Ureter (tissue), 1 donor: ENCODE measurements around the gene RABL3. TPM values are rescaled to one million over a fixed set of nuclear protein-coding genes. Genes with fewer than 3 reads are reported as not detected.
"Not testable (repeated sequence)": the region's sequence is repeated elsewhere in the genome, so short reads cannot be mapped to it uniquely, and the experiment has no call there.

Experiments
- DNase-seq: peaks from one replicate; pipeline ENCODE4 v3.0.0-alpha.2; 2020; ENCODE audit warnings: low spot score
- total RNA-seq: library from RNA; stranded (reverse); gene quantifications from one replicate; pipeline ENCODE4 v1.2.4, GENCODE V29; 2023
- donor health status: DM: yes; HTN: yes; CAD: no.

Gene RABL3, protein sequence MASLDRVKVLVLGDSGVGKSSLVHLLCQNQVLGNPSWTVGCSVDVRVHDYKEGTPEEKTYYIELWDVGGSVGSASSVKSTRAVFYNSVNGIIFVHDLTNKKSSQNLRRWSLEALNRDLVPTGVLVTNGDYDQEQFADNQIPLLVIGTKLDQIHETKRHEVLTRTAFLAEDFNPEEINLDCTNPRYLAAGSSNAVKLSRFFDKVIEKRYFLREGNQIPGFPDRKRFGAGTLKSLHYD
- 28.7 TPM for total RNA-seq

DNA sequence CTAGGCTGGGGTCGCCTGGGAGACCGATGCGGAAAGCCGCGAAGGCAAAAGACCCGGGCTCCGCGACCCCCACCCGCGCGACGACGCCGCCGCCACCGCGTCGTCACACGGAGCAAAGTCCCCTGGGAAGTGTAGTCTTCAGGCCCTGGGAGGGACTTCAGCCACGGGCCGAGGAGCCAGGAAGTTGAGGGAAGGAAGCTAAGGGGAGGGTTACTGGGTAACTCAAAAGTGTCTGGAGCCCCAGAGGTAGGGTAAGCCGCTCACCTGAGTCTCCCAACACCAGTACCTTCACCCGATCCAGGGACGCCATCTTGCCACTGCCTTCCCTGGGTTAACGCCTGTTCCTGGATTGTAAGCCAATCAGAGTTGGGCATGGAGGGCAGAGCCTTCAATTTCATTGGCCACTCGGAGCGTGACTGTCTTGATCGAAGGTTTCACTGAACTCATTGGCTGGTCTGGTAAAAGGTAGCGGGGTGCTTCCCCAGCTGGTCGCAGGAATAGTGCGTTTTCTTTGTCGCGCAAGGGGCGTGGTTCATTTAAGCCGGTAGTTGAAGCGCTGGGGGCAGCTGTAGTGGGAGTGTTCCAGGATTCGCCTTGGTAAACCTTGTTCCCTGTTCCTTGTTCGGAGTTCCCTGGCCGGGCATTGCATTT, at the start of gene RABL3, which contains the start of gene GTF2E1:
TSS of gene RABL3 (minus strand) at position 319 of the 651 bp plus-strand sequence. CDS start at position 310, 9 bp downstream.
TSS of gene GTF2E1 (plus strand) at position 547 of the 651 bp plus-strand sequence. CDS start 7,809 bp downstream, outside the sequence.
- DNase-seq = peak; percentile 98

DNA sequence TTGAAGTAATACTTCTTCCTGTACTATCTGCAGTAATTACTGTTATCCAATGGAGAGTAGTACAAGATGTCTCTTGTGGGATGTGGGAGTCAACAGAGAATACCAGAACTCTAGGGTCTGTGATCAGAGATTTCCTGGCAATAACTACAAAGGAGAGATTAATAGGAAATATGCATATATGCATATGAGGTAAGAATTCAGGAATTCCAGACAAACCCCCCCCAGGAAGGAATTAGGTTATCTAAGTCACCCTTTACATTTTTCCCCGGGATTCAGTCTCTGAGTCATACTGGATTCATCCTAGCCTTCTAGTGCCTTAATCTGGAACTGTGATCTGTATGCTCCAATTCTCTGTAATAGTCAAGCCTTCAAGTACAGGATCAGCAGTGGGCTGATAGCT, 49.6 kb upstream of the RABL3 start:
- no peak for DNase-seq

DNA sequence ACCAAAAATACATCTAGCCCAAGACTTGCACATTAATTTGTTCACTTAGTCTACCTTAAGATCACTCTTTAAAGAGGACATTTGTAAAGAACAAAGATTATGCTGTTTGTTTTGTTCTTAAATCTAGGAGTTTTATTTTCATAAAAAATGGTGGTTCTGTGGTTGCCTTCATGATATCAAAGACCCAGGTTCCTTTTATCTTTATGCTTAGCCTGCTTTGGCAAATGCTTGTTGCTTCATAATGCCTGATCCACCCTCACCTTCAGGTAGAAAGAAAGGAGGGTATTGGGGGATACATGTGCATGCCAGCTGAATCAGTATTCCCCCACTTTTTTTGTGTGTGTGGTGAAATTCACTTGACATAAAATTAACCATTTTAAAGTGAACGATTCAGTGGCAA, 48.7 kb upstream of the RABL3 start:
- no peak for DNase-seq

DNA sequence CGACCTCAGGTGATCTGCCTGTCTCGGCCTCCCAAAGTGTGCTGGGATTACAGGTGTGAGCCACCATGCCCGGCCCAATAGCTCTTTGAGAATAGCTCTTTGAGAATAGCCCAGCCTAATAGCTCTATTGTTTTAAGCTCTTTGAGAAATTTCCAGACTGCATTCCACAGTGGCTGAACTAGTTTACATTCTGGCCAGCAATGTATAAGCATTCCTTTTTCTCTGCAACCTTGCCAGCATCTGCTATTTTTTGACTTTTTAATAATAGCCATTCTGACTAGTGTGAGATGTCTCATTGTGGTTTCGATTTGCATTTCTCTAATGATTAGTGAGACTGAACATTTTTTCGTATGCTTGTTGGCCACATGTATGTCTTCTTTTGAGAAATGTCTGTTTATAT, 43.5 kb upstream of the RABL3 start:
- not testable (repeated sequence) for DNase-seq

DNA sequence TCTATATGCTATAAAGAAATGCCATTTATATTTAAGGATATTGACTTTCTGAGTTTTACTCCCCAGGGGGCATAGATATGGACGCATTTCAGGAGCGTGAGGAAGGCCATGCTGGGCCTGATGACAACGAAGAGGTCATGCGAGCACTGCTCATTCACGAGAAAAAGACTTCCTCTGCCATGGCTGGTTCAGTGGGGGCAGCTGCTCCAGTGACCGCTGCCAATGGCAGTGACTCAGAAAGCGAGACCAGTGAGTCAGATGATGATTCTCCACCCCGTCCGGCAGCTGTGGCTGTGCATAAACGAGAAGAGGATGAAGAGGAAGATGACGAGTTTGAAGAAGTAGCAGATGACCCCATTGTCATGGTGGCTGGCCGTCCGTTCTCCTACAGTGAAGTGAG, 38.7 kb upstream of the RABL3 start:
- DNase-seq = no peak

DNA sequence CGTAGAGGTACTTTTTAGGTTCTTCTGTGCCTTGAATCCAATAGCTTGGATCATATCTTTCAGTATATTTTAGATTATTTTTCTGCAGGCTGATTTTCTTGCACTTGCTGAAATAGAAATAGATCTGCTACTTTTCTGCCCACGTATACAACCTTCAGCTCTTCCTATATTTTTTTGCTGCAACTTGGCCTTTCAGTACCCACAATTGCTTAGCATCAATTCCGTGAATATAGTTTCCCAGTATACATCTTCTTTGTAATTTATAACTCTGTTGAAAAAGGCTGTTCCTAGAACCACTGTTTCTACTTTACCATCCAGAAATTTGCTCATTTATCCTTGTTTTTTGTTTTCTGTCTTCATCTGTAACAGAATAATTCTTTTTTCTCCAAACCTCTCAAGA, 36.5 kb upstream of the RABL3 start:
- DNase-seq = no peak

DNA sequence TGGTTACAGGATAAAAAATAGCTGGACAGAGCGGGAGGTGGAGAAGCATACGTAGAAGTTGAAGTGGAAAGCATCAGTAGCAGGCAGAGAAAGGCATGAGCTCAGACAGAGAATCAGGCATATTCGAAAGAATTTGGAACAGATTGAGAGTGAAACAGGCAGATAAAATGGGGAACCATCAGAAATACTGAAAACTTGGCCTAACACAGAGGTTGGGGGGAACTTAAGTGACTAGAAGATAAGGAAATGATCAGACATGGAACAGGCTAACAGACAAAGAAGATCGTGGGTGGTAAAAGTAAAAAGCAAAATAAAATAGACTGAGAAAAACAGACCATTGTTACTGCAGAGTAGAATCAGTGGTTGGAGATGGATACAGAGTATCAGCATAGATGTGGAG, 33.1 kb upstream of the RABL3 start:
- no peak for DNase-seq

DNA sequence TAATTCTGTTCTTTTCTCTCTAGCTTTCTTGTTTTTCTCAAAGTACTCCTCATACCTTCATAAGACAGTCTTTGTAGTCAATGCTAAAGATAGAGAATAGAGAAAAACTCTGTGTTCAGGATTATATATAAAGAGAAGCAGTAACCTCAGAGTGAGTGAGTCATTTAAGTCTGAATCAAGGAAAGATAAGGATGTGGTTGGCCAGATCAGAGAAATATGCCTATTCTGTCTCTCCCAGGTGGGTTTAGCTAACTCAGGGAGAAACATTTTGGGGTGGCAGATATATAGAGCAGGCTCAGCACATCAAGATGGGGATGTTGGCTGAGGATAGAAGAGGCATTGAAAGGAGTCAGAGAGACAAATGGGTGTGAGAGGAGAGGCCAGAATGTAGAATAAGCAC, 31.6 kb upstream of the RABL3 start:
- DNase-seq = no peak

DNA sequence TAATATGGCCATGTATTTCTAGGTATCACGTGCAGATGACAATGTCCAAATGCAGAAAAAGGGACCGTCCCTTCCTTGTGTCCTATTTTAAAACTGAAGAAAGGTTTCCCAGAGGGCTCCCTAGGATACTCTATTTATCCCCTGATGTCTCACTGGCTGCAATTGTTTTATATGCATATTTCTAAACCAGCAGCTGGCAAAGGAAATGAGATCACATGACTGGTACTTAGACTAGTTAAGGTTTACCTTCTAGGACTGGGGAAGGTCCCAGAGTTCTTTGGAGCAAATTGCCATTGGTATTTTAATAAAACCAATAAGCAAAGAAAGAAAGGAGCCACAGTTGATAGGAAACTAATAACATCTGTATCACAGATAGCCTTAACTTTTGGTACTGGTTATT, 29.8 kb upstream of the RABL3 start:
- no peak for DNase-seq

DNA sequence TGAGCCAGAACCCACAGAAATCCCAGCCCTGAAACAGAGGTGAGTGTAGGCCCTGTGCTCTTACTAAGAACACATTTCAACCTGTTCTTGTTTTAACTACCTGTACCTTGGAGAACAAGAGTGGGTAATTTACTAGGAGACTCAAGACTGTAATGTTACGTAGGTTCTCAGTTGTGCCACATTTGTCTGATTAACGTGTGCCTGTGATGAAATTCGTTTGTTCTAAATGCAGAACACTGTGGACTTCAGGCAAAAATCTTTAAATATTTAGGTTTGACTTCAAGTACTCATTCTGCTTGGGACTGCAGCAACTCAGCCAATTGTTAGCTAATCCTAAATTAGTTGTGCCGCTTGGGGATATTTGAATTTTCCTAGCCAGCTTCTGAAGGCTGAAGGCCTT, 28.6 kb upstream of the RABL3 start:
- DNase-seq = no peak

DNA sequence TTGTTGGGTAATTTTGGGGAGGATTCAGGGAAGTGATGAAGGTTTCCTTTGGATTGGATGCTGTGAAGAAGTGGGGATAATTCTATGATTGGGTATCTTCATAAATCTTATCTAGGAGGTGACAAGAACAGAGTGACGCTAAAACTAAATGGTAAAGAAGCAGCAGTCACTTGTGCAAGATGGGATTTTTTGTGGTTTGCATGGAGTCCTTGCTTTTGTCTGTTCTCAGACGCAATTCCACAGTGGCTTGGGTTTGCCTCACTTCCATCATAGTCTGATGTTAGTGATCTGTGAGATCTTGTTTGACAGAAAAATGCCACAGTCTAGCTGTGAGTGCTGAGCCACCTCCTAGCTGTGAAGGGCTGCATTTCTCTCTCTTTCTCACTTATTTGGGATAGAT, 27.1 kb upstream of the RABL3 start:
- DNase-seq = no peak

DNA sequence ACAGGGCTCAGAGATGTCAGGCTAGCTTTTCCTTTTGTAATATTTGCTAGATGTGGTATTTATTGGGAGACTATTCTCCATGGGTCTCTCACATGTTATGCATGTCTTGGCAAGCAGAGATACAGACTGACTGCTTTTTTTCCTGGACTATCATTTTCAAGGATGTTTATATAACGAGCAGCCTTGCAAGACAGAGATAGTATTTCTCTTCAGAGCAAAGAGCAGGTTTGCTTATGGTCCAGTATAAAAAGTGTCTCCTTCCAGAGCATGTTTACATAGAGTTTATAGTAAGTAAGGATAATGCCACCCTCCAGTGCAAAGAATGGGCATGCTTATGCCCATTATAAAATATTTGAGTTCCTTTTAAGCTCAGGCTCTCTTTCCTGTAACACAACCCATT, 24.8 kb upstream of the RABL3 start:
- no peak for DNase-seq

DNA sequence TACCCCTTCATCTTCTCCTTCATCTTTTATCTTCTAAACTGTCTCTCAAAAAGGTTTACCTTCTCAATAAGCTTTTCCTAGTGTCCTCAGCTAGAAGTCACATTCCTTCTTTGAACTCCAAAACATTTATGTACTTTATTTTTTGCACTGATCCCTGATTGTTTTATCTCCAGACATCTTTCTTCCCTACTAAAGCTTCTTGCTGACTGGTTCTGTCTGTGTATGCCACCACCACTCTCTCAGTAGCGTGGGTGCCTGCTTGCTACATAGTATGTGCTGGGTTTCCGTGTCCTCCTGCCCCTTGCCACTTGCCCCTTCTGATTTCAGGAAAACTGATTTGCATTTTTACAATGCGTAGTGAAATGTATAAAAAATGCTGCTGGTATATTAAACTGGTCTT, 24.3 kb upstream of the RABL3 start:
- DNase-seq = no peak

DNA sequence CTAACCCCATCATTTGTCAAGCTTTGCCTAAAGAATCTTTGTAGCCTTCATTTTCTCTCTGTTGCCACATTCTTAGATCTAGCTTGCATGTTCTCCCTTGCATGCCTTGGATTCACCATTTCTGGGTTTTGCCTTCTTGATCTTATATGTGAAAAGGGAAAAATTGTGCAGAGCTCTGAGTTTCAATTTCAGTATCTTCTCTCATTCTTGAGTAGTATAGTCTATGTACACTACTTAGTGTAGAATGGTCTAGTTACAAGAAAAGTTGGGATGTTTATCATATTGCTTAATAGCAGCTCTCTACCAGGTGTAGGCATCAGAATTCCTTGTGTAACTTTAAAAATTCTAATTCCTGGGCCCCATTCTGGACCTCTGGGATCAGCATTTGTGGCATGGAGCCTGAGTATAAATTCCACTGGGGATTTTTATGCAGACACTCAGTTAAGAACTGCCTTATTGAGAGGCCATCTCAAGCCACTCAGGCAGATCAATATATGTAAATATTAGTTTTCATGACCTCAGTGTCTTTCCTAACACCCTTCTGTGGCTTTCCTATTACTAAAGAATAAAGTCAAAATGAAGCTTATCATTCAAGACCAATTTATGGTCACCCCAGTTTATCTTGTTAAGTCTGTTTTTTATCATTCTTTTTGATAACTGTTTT, 23.6 kb upstream of the RABL3 start:
- no peak for DNase-seq

DNA sequence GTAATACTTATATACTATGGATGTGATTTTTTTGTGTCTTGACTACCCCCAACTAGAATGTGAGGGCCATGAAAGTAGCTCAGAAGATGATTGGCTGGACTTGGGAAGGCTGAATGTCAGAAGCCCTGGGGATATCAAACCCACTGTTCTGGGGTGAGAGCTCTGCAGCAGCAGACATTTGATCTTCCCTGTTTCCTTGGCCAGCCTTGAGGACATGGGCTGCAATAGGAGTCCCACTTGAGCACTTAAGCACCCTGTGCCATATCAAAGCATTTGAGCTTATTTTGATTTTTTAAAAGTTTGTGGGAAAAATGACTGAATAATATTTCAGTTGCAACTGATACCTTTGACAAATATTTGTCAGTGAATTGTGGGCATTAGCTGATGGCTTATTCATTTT, 21.9 kb upstream of the RABL3 start:
- no peak for DNase-seq

DNA sequence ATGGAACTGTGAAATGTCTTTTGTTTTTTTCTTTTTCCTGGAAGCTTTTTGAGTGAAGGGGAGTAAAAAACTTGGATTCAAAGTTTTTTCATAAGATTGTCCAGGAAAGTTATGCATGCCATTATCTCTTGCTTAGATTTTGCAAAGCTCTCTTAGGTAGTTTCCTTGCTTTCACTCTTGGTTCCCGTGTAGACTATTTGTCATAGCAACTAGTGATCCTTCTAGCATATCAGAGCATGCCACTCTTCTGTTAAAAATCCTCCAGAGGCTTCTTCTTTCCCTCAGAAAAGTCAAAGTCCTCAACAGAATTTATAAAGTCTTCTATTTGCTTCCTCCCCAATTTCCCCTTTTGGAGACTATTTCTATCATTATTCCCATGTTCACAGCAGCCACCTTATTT, 21.3 kb upstream of the RABL3 start:
- DNase-seq = no peak

DNA sequence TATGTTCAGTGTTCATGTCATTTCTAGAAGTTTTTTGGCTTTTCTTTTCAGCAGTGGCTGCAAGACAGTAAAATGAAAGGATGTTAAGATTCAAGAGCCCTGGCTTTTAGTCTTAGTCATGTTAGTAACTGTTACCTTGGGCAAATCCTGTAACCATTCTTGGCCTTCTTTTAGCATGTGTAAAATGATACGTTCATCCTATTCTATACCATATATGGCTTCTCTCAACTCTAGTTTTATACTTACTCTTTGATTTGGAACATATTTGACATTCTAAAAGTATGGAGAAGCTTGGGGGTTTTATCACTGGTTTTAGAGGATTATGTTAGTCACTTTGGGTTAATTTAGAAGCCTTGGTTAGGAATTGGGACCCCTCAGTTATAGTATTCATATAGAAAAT, 20.3 kb upstream of the RABL3 start:
- no peak for DNase-seq

DNA sequence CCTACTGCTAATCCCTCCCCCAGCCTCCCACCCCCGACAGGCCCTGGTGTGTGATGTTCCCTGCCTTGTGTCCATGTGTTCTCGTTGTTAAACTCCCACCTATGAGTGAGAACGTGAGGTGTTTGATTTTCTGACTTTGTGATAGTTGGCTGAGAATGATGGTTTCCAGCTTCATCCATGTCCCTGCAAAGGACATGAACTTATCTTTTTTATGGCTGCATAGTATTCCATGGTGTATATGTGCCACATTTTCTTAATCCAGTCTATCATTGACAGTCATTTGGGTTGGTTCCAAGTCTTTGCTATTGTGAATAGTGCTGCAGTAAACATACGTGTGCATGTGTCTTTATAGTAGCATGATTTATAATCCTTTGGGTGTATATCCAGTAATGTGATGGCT, 16.2 kb upstream of the RABL3 start:
- not testable (repeated sequence) for DNase-seq

DNA sequence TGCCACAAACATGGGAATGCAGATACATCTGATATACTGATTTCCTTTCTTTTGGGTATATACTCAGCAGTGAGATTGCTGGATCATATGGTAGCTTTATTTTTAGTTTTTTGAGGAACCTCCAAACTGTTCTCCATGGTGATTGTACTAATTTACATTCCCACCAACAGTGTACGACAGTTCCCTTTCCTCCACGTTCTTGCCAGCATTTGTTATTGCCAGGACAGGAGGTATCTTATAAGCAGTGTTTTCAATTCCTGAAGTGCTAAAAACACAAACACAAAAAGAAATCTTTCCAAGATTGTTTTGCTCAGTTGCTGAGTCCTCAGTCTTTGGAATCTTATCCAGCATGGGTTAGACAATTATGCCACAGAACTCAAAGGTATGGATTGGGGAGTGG, 13.7 kb upstream of the RABL3 start:
- no peak for DNase-seq

DNA sequence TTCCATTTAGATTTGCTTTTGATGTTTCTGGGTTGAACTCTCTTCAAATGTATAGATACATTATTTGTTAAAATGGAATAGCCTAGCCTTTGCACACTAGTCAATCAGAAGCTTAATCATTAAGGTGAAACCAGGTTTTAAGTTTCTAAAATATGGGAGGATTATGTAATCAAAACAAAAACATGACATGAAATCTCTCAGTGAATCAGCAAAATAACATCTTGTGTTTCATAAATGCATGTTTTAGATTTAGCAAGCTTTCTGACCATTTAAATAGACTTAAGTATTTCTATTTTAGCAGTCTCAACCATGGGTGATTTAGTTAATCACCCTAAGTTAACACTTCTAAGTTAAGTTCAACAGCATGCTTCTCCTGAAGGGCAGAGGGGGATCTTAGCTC, 11.5 kb upstream of the RABL3 start:
- no peak for DNase-seq

DNA sequence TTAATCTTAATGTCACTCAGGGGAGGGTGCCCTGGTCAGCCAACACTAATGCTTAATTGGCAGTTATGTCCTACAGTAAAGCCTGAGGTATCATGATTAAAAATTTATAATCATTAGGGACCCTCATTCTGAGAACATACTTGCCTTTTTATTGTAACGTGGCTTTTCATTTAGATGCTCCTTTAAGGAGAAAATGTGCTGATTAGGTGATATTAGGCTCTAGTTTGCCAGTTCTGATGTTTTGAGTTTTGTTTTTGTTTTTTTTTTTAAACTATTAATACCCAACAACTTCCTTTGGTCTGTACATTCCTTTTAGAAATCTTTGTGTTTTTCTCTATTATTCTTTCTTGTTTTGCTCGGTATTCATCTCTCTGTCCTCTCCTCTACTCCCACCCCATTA, 10.5 kb upstream of the RABL3 start:
- DNase-seq = no peak

DNA sequence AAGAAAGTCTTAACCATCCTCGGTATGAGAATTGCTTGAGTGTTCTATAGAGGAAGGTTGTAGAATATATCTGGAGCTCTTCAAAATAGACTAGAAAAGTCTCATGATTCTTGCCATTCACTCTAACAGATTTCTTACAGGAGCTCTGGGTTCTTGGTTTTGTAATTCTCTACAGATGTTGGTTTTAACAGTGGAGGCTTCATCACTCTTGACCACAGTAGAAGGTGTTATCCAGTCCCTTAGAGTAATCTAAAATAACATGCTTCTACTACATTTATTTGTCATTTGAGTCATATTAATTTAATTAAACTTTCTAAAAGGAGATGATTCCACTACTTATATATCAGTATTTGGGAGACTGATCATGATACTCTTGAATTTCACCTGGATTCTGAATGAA, 9.9 kb upstream of the RABL3 start:
- DNase-seq = no peak

DNA sequence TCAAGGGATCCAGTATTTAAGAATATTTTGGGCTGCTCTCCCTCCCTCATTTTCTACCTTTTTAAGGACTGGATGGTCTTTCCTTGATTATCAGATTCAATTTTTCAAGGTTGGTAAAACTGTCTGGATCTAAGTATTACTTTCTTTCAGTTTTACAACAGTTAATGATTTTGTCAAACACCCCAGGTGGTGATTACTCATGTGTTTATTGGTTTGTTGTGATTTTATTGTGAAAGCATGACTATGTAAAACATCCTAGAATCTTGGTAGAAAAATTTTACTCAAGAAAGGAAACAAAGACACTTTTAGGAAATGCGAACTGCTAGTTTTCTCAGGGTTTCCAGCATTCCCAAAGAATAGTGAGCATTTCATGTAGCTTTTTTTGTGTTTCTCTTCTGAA, 7.5 kb upstream of the RABL3 start:
- no peak for DNase-seq
